HG03432 (cell line): ENCODE results near the gene SFXN3.

Experiments
- ATAC-seq: cut with Tn5 transposase; IDR thresholded peaks from one replicate; pipeline ENCODE4 v1.9.1; 2021; ENCODE audit warnings: mild to moderate bottlenecking, moderate library complexity; ENCODE audit not compliant: unreplicated experiment

Gene SFXN3

DNA sequence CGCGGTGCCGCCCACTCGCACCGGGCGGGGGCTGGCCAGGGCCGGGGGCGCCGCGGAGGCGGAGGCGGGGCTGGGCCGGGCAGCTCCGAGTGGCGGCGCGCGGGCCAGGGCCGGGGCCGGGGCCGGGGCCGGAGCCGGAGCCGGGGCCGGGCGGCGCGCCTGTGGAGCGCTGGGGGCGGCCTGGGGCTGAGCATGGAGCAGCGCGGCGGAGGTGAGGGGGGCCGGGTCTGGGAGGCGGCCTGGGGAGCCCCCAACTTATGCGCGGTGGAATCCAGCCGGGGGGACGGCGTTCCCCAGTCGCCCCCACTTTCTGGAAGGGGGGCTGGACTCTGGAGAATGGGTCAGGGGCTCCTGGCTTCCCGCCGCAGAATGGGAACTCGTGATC lies 31.3 kb upstream of the SFXN3 start, which contains the start of gene LZTS2:
Gene LZTS2 (plus strand): TSS at position 67 of the 385 bp plus-strand sequence. CDS start 2,731 bp downstream, outside the sequence.
- no peak for ATAC-seq

DNA sequence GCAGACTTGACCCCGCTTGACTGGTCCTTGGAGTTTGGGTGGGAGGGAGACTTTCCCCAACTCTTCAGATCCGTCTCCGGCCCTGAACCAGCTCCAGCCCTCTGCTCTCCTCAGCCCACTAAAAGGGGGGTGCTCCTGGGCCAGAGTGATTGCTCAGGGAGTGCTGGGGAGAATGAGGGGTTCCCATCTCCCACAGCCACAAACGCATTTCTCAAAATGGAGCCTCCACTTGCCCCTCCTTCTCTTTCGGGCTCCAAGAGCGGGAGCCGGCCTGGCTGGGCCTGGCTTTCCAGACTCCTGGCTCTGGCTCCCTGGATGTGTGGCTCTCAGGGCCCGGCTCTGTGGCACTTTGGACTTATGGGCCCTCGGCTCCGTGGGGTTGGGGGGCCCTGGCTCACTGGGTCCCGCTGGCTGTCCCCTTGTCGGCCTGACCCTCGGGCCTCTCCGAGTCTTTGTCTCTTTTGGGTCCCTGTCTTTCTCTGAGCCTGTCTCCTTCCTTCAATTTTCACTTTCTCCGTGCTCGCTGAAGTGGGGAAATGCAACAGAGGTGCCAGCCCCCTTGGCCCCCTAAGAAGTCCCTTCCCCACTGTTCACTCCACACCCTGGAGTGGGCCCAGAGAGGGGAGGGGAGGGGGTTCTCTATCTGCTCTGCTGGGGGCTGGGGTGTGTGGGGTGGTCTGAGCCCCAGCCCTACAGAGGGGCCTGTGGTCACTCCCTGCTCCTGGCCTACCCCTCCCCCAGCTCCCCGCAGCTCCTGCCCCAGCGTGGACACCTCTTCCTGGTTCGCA lies 30.7 kb upstream of the SFXN3 start:
- no peak for ATAC-seq

DNA sequence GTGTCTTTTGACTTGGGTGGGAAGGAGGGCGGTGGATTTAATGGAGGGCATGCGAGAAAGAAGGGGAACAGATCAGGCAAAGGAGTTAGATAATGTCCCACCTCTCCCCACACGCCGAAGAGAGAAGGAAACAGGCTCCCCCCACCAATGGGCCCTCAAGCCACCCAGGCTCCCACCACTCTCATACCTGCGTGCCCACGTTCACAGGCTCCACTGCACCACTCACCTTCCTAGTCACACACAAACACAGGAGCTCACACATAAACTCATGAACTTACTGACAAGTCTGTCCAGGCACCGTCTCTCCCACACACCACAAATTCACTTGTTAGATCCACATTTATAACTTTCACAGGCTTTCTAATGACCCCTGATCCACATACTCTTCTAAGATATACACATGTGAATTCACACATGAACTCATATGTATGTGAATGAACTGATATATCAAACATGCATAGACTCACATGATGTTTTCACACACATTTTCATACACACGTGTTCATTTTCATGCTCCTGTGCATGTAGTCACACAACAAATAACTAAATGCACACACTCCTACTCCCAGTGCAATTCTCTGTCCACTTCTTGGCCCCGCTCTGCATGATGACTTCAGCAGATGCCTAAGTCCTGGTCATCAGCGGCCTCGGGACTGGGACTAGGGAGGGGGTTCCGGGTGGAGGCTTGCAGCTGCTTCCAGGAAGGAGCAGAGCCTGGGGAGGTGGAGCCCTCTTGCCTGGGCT lies 29.9 kb upstream of the SFXN3 start:
- no peak for ATAC-seq

DNA sequence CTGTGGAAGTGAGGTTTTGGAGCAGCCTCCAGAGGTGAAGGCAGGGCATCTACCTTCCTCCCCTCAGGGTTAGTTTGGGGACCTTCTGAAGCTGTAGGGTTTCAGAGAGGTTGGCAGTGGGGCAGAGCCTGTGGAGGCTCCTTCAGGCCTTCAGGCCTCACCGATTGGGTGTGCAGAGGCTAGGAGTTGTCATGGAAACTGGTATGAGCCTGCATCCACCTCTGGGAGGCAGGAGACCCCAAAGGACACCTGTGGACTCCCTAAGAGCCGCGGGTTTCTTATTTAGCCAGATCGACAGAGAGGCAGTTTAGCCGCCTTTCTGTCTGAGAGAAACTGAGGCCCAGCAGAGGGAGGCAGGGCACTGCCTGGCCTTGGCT lies 29.4 kb upstream of the SFXN3 start:
- no peak for ATAC-seq

DNA sequence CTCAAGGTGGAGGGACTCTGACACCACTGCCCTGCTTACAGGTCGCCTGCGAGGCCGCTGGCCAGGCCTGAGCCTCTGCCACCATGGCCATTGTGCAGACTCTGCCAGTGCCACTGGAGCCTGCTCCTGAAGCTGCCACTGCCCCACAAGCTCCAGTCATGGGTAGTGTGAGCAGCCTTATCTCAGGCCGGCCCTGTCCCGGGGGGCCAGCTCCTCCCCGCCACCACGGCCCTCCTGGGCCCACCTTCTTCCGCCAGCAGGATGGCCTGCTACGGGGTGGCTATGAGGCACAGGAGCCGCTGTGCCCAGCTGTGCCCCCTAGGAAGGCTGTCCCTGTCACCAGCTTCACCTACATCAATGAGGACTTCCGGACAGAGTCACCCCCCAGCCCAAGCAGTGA lies 28.6 kb upstream of the SFXN3 start:
- no peak for ATAC-seq

DNA sequence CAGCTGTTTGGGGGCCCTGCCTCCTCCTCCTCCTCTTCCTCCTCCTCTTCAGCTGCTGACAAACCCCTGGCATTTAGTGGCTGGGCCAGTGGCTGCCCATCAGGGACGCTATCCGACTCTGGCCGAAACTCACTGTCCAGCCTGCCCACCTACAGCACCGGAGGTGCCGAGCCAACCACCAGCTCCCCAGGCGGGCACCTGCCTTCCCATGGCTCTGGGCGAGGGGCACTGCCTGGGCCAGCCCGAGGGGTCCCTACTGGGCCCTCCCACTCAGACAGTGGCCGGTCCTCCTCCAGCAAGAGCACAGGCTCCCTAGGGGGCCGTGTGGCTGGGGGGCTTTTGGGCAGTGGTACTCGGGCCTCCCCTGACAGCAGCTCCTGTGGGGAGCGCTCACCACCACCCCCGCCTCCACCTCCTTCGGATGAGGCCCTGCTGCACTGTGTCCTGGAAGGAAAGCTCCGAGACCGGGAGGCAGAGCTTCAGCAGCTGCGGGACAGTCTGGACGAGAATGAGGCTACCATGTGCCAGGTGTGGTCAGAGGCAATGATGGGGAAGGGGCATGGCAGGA lies 27.3 kb upstream of the SFXN3 start:
- no peak for ATAC-seq

DNA sequence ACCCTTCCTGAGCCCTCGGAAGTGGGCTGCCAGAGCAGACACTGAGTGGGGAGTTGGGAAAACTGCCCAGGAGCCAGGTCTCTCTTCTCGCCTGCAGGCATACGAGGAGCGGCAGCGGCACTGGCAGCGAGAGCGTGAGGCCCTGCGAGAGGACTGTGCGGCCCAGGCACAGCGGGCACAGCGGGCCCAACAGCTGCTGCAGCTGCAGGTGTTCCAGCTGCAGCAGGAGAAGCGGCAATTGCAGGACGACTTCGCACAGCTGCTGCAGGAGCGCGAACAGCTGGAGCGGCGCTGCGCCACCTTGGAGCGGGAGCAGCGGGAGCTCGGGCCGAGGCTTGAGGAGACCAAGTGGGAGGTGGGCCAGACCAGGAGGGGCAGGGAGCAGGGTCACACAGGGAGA lies 25.7 kb upstream of the SFXN3 start:
- ATAC-seq = no peak

DNA sequence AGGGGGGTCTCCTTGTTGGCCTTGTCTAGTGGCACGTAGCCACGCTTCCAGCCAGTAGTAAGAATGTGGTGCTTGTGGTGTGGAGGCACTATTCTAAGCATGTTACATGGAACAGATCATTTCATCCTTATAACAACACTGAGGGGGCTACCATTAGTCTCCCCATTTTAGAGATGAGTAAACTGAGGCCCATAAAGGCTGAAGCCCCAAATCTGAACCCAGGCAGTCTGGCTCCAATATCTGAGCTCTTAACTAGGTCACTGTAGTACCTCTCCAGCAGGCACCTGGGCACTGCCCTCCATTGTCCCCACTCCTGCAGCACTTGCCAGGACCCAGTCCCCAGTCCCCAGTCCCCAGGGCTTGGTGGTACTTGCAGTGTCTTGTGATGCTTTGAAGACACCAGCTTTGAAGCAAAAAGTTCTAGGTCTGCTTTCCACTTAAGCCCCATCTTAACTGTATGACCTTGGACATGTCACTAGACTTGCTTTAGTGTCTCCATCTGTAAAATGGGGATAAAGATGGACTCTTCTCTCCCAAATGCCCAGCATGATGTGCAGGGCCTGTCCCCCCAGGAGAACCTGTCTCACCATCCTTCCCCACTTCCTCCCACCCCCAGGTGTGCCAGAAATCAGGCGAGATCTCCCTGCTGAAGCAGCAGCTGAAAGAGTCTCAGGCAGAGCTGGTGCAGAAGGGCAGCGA lies 25.0 kb upstream of the SFXN3 start:
- ATAC-seq = no peak

DNA sequence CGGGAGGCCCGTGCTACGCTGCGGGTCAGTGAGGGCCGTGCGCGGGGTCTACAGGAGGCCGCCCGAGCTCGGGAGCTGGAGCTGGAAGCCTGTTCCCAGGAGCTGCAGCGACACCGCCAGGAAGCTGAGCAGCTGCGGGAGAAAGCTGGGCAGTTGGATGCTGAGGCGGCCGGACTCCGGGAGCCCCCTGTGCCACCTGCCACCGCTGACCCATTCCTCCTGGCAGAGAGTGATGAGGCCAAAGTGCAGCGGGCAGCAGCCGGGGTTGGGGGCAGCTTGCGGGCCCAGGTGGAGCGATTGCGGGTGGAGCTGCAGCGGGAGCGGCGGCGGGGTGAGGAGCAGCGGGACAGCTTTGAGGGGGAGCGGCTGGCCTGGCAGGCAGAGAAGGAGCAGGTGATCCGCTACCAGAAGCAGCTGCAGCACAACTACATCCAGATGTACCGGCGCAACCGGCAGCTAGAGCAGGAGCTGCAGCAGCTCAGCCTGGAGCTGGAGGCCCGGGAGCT lies 24.4 kb upstream of the SFXN3 start:
- ATAC-seq = no peak

DNA sequence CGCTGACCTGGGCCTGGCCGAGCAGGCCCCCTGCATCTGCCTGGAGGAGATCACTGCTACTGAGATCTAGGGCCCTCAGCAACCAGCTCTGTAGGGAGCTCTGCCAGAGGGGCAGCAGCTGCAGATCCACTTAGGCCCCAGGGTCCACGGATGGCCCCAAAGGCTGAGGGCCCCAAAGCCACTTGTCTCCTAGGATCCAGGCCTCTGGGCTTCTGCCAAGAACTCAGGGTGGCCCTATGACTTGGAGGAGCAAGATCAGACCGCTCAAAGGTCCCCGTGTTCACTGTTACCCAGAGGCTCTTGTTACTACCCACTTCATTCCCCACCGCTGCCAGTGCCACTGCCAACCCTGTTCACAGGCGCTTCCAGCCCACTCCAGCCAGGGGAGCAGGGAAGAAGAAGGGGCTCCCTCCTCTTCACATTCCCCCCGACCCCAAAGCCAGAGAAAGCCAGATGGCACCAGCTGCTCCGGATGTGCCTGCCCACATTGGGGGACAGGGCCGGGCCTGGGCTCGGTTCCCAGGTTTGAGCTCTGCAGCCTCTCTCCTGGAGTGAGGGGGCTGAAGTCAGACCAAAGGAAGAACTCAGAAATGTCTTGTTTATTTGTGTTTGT lies 23.8 kb upstream of the SFXN3 start:
- ATAC-seq = no peak

DNA sequence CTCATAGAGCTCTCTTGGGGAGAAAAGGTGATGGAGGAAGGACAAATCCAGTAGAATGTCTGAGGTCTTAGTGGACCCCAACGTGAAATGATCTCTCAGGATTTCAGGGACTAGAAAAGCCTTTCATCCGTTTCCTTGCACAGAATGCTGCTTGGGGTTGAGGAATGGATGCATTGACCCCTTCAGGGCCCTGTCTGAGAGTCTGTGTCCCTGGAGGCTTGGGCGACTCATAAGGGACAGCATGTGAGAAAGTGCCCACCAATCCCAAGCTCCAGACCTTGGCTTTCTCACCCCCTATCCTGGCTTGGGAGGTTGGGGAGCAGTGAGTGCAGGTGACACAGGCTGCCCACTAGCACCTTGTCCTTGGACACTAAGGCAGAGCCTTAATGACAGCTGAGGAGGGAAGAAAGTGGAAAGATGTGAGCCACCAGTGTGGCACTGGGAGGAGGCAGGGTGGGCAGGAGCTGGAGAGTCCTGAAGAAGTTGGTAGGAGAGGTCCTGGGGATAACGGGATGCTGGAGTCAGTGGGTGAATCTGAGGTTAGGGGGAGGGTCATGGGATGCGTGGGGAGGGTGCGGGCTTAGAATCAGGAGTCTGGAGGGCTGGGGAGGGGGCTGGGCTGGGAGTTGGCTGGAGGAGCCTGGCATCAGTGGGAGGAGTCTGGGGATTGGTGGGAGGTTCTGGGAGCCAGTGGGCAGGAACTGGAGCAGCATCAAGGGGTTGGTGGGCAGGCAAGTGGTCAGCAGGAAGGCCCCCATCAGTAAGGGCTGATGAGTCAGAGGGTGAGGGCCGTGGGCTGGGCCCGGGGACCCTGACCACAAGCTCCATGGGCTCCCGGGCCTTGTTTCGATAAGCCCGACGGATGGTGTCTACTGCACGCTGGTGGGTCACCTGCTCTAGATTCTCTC lies 22.9 kb upstream of the SFXN3 start:
- no peak for ATAC-seq

DNA sequence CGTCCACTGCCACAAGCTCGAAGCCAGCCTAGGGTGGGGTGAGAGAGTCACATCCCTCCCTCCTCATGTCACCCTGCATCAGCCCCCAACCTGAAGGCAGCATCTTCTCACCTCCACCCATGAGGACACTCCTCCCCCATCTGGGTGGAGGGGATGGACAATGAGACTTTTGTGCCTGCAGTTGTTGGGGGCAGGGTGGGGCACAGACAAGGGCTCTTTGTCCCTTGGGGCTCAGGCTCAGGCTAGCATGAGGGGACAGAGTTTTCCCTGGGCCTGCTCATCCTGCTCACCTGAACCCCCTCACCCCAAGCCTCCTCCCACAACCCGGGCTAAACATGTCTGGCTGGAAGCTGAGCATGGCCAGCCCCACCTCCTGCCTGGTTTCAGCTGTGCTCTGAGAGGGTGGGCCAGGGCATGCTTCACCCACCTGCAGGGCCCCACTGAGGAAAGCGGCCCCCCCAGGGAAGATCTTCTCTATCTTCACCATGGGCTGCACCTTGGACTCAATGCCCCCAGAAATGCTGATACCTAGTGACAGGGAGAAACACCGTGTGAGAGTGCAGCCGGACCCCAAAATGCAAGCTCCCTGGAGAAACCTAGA lies 22.1 kb upstream of the SFXN3 start:
- ATAC-seq = no peak

DNA sequence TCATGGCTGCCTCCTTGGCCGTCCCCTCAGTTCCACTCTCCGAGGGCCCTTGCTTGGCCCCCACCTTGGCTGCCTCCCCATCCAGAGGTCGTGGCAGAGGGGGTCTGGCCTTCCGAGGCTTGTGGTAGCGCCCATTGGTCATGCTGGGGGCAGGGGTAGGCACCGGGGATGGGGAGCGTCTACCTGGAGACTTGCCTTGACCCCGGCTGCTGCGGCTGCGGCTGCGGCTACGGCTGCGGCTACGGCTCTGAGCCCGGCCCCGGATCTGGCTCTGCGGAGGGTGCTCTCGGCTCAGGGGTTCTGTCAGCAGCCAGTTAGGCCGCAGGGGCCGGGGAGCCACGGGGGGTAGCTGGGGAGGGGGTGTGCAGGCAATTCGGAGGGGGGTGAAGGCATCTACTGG lies 20.7 kb upstream of the SFXN3 start:
- ATAC-seq = no peak

DNA sequence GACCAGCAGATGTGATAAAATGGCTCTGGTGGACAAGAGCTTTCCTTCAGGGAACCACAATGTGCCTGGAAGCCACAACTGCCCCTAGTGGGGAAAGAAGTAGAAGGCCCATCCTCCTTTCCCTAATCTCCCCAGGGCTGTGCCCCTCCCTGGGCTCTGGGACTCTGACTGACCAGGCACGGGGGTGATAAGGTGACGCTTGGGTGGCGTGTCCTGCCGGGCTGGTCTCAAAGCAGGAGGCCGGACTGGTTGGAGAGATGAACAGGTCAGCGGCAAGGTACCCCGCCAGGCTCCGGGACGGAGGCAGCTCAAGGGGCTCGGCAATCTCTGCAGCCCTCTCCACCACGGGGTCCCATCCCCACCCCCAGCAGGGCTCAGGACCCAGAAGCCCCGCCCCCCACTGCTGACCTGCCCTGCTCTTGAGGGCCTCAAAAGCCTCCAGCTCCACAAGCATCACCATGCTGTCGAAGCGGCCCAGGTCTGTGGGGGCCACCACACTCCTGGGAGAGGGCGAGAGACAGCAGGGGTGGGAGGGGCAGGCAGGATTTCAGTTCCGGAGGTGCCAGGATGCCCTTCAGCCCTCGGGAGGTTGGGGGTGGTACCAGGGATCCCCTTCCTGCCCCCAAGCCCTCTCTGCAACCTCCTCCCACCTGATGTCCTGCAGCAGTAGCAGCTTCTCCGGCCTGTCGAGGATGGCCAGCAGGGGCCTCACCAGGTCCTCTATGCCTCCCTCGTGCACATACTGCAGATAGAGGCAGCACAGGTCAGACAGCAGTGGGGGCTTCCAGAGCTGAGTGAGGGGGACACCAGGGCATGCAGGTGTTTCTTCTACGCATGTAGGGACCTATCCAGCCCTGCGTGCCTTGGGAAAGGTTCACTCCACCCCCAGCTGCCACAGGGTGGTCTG lies 19.3 kb upstream of the SFXN3 start:
- no peak for ATAC-seq

DNA sequence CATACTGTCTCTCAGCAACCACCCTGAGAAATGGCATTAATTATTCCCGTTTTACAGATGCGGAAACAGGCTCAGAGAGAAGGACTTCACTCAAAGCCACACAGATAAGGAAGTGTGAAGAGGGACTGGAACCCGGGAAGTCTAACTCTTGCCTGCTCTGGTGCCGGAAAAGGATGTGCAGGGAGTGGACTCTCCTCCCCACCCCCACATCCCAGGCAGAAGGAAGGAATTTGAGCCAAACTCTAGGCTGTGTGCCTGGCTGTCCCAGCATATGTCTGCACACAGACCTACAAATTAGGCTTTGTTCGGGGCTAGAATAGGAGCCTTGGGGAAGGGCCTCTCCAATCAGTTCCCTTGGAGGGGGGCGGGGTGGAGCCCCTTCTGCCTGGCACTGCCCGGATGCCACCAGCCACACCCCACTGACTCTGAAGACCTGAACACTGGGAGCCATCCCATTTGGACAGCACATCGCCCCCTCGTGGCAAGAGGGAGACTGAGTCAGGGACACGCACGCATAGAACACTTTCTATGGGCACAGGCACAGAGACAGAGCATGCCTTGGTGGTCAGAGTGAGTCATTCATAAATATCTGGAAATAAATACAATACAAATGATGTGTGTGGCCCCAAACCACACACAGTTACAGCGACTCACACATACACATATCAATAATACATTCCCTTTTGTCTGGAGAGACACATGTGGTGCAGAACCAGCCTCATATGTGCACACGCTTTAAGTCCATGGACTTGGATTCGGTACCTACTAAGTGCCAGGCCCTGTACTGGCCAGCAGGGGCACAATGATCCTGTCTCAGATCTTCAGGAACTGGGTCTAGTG lies 18.3 kb upstream of the SFXN3 start:
- peak; percentile 77 for ATAC-seq

DNA sequence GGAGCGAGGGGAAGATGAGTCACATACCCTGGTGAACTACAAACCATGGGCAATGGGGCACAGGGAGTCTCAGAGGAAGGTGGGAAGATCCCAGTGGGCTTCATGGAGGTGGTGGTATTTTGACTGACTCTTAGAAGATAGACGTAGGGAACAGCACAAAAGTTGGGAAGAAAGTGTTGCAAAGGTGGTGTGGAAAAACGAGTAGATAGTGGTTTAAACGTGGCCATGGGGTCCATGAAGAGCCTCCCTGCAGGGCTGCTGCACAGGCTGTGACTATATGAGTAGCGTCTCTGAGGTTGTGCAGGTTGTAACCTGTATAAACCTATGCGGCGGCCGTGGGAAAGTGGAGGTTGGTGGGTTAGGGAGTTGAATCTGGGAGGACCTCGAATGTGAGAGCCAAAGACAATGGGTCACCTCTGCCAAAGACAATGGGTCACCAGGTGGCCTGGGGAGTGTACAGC lies 17.6 kb upstream of the SFXN3 start:
- ATAC-seq = no peak

DNA sequence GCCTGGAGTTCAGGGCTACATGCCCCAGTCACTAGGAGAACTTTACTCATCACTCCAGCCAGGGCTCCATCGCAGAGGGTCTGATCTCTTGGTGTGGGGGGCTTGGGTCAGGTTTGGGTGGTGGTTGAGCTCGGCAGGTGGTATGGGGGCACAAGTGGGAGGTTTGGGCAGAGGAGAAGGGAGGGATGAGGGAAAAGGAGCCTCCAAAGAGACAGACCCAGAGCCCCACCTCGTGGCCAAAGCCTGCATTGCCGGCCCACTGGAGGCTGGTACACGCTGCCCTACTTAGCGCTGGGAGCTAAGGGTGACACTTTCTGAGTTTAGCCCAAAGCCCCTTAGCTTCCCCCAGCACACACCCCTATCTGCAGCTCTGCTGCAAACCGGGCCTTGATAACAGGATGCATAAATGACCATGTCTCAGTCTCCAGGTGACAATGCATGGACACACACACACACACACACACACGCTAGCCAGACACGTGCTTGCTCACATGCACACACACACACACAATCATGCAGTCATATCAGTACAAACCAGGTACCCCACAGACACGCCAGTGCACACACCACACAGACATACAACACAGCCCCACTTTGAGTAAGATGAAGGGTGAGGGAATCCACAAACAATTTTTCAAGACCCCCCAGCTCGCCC lies 16.7 kb upstream of the SFXN3 start:
- ATAC-seq = peak; percentile 43
